Neural crest cell (in vitro differentiated cells): Measurements from ENCODE around the gene PAQR5. TPM values are rescaled to one million over a fixed set of nuclear protein-coding genes. Genes with fewer than 3 reads are reported as not detected.
A peak's percentile ranks its signal among the peaks of the same experiment; 100 is the strongest.

Experiments
- DNase-seq: peaks from one replicate; pipeline ENCODE4 v3.0.0; 2021; ENCODE audit warnings: low read depth, mixed read lengths, low spot score
- H3K27ac Mint-ChIP-seq: one replicate; pipeline ENCODE4 v1.8.0; 2021; ENCODE audit warnings: mild to moderate bottlenecking, mixed read lengths; ENCODE audit not compliant: unreplicated experiment
- H3K27me3 Mint-ChIP-seq: 2 replicates; pipeline ENCODE4 v1.8.0; 2021; ENCODE audit warnings: low read depth, mild to moderate bottlenecking, mixed read lengths
- H3K36me3 Mint-ChIP-seq: 2 replicates; pipeline ENCODE4 v1.8.0; 2021; ENCODE audit warnings: low read depth, mild to moderate bottlenecking, mixed read lengths
- H3K4me1 Mint-ChIP-seq: 2 replicates; pipeline ENCODE4 v1.8.0; 2021; ENCODE audit warnings: mixed read lengths
- H3K4me3 Mint-ChIP-seq: one replicate; pipeline ENCODE4 v1.8.0; 2021; ENCODE audit warnings: mild to moderate bottlenecking, mixed read lengths
- H3K9me3 Mint-ChIP-seq: 2 replicates; pipeline ENCODE4 v1.8.0; 2021; ENCODE audit warnings: mixed read lengths
- total RNA-seq: library from RNA; stranded (reverse); gene quantifications from 2 replicates; pipeline ENCODE4 v1.2.1, GENCODE V29; 2021
- TF ChIP-seq, protein P1 (sequence below): fragments of 200-600 bp; sonication (generic); conservative IDR thresholded peaks from 2 replicates; pipeline ENCODE4 v1.5.0; 2021; ENCODE audit warnings: antibody characterized with exemption, mild to moderate bottlenecking

PAQR5 gene
- total RNA-seq, 1 donor from 2014 or later: 0.21 TPM

DNA sequence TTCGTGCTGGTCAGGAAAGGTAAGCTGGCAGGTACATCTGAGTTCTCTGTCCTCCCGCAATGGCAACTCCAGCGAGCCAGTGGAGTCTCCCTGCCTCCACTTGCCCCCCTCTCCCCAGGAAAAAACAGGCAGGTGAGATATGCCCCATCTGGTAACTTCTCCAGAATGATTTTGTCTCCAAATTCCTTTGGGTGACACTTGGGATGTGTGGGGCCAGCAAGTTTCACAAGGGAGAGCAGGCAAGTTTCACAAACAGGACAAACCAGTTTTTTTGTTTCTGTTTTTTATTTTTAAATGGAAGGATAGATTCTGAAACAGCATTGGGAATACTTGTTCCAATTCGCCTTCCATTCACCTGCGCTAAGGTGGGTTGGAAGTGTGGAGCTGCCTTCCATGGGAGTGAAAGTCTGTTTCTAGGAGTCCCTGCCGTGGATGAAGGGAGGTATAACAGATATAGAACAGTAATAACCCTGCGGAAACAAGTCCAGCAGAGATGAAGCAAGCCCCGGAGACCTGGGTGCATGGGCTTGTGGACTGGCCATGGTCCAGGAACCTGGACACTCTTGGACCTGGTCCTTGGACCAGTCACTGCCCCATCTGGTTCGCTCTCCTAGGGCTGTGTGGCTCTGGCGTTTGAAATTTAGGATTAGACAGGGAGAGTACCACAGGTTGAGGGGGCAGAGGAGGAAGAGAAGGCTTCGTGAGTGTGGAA is 92.5 kb downstream of the PAQR5 start:
- Mint-ChIP-seq H3K36me3 (no peaks in the 10 kb centered on the region), H3K4me3 (no peak overlapping the region), H3K4me1 (peaks cover 25% of the 10 kb centered on the region), H3K9me3 (no peaks in the 10 kb centered on the region), H3K27ac (no peak overlapping the region), H3K27me3 (no peaks in the 10 kb centered on the region)
- TF ChIP-seq, protein P1, sequence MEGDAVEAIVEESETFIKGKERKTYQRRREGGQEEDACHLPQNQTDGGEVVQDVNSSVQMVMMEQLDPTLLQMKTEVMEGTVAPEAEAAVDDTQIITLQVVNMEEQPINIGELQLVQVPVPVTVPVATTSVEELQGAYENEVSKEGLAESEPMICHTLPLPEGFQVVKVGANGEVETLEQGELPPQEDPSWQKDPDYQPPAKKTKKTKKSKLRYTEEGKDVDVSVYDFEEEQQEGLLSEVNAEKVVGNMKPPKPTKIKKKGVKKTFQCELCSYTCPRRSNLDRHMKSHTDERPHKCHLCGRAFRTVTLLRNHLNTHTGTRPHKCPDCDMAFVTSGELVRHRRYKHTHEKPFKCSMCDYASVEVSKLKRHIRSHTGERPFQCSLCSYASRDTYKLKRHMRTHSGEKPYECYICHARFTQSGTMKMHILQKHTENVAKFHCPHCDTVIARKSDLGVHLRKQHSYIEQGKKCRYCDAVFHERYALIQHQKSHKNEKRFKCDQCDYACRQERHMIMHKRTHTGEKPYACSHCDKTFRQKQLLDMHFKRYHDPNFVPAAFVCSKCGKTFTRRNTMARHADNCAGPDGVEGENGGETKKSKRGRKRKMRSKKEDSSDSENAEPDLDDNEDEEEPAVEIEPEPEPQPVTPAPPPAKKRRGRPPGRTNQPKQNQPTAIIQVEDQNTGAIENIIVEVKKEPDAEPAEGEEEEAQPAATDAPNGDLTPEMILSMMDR: no peak
- DNase-seq: no peak

DNA sequence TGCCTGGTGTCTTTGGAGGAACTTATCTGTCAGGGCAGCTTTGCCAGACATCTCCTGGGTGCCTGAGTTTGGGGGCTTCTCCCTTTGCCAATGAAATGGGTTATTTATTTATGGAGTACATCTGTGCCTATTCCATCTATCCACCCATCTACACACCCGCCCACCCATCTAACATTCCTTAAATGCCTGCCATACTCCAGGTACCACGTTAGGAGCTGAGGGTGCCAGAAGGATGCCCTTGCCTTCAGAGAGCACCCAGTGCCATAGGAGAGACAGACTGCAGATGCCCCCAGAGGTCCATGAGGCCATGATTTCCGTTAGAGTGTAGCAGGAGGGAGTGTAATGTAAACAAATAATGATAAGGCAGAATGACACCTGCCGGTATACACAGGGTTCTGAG is 93.6 kb downstream of the PAQR5 start:
- TF ChIP-seq, protein P1: no peak

DNA sequence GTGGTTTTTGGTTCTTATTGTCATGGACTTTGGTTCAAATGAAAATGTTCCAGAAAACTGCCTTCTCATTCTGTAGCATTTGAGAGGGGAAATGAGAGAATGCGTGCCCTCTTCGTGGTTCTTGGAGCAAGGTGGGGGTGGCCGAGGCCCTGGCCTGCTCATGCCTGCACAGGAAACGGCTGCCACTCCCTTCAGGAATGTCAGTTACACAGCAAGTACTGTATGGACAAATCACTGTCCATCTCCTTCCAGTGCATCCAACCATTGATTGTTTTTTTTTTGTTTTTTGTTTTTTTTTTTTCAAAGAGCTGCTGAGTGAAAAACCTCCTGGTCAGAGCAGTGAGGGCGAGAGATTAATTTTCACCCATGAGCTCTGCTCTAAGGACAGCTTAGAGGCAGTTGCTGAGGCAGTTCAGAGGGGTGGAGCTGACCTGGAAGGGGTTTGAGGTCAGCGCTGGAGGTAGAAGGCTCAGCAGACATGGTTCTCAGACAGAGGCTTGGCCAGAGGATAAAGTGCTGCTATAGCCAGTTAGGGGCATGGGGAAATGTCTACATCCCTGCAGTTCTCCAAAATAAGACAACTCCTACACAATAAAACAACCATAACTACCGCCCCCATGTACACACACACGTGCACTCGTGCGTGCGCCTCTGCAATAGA is 95.2 kb downstream of the PAQR5 start:
- Mint-ChIP-seq H3K4me3 (peak overlapping the region; percentile 19), H3K27ac (no peak overlapping the region), H3K9me3 (no peaks in the 10 kb centered on the region), H3K4me1 (peaks cover 19% of the 10 kb centered on the region), H3K36me3 (no peaks in the 10 kb centered on the region), H3K27me3 (no peaks in the 10 kb centered on the region)
- no peak for DNase-seq
- TF ChIP-seq, protein P1: no peak

More for the DNA sequence above, 93.6 kb downstream of the PAQR5 start:
- no peaks in the 10 kb centered on the region for H3K27me3 Mint-ChIP-seq
- no peak overlapping the region for H3K27ac Mint-ChIP-seq
- H3K9me3 Mint-ChIP-seq: no peaks in the 10 kb centered on the region
- DNase-seq: no peak
- H3K4me1 Mint-ChIP-seq: peaks cover 25% of the 10 kb centered on the region
- H3K36me3 Mint-ChIP-seq: no peaks in the 10 kb centered on the region
- peak overlapping the region; percentile 2 for H3K4me3 Mint-ChIP-seq

DNA sequence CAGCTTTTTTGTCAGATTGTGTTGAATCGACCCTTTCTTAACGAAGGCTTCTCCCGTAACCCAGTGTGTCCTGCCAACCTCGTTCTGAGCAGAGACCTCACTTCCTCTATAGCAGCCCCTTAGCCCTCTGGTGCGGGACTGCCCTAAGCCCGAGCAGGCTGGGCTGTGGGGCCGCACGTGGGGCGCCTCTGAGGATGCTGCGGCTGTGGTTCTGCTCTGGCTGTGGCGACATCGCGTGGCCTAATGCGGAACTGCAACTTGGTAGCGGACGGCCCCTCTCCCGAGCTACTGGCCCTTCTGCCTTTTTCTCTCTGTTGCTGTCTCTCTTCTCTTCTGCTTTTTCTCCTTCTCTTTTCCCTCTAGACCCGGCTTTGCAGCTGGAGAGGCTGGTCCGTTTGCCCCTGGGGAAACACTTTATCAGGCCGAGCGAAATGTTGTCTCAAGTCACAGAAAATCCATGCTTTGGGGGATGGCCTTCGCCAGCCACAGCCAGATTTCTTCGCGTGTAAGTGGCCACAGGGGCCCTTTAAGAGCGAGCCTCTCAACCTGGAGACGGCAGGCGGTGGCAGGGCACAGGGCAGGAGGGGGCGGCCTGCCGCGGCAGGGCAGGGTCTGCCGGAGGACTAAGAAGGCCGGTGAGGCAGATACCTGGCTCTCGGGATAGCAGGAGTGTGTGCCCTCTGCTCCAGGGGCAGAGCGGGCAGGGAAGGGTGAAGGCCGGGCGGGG is 96.0 kb downstream of the PAQR5 start:
- H3K27me3 Mint-ChIP-seq: no peaks in the 10 kb centered on the region
- no peaks in the 10 kb centered on the region for H3K9me3 Mint-ChIP-seq
- peak; percentile 99 for DNase-seq
- H3K4me3 Mint-ChIP-seq: peak overlapping the region; percentile 19
- H3K27ac Mint-ChIP-seq: no peak overlapping the region
- TF ChIP-seq, protein P1: peak; percentile 93
- no peaks in the 10 kb centered on the region for H3K36me3 Mint-ChIP-seq
- H3K4me1 Mint-ChIP-seq: peaks cover 19% of the 10 kb centered on the region

DNA sequence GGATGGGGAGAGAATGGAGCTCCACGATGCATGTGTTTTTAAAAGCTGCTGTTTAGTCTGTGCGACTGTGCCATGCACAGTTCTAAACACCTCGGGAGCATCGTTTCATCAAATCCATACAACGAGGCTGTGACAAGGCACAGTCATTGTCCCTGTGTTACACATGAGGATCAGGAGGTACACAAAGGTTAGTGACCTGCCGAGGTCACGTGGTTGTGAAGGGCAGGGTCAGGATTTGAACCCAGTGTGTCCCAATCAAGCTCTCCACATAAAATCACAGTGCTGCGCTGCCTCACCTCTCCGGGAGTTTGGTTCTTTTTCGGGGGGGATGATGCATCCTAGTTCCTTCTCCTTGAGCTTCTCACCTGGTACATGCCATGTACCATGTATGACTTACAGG is 96.7 kb downstream of the PAQR5 start:
- H3K4me1 Mint-ChIP-seq: peaks cover 19% of the 10 kb centered on the region
- DNase-seq: no peak
- H3K4me3 Mint-ChIP-seq: no peak overlapping the region
- no peaks in the 10 kb centered on the region for H3K36me3 Mint-ChIP-seq
- no peaks in the 10 kb centered on the region for H3K27me3 Mint-ChIP-seq
- no peak overlapping the region for H3K27ac Mint-ChIP-seq
- TF ChIP-seq, protein P1: no peak
- H3K9me3 Mint-ChIP-seq: no peaks in the 10 kb centered on the region
